Mucosa of descending colon (tissue), 3 donors: ENCODE data around the gene L1CAM. TPM values are rescaled to one million over a fixed set of nuclear protein-coding genes. Genes with fewer than 3 reads are reported as not detected.

Experiments used
- ATAC-seq: fragments of 200-7000 bp; cut with Tn5 transposase; one replicate; pipeline ENCODE4 v1.9.1; 2020; ENCODE audit warnings: mild to moderate bottlenecking, moderate library complexity
- DNase-seq, 3 donors: peaks; one replicate each; pipeline ENCODE4 v3.0.0-alpha.2; 2020
- H3K36me3 ChIP-seq: fragments of 200-600 bp; one replicate; pipeline ENCODE4 v1.8.0; 2021; ENCODE audit warnings: low read depth, mild to moderate bottlenecking
- H3K4me1 ChIP-seq: fragments of 200-600 bp; one replicate; pipeline ENCODE4 v1.8.0; 2021; ENCODE audit warnings: low read depth, mild to moderate bottlenecking
- H3K4me3 ChIP-seq: fragments of 200-600 bp; one replicate; pipeline ENCODE4 v1.8.0; 2021; ENCODE audit warnings: mild to moderate bottlenecking
- H3K9me3 ChIP-seq: fragments of 200-600 bp; one replicate; pipeline ENCODE4 v1.8.0; 2021; ENCODE audit warnings: mild to moderate bottlenecking
- intact Hi-C, 2 donors: fragments of 100-400 bp; cut with DNase I in 1 of 2; cut with micrococcal nuclease in 1 of 2; formaldehyde crosslinking; loops; one replicate each; pipeline versions ENCODE4 v1.11.0 to v1.11.1; 2022; cut with DNase I, micrococcal nuclease
- total RNA-seq, 3 donors: library from RNA; stranded (reverse); fragmentation: NEBNext Ultra II Directional in 2 of 3; extraction: Animal tissue kit (Norgen Biotek cat#: 25700) in 2 of 3; gene quantifications; one replicate each; pipeline versions ENCODE4 v1.2.1 to v1.2.4, GENCODE V29; 2021 to 2023
- TF ChIP-seq, protein P1 (sequence below): fragments of 200-600 bp; IDR thresholded peaks from one replicate; pipeline ENCODE4 v1.8.0; 2022; ENCODE audit warnings: antibody characterized with exemption, mild to moderate bottlenecking
- donor health status: DM: no; HTN: no; CAD: no; lungs with moderate emphysema.
- donor health status: DM: no; HTN: no; CAD: no.
- donor health status: DM: no; HTN: yes; CAD: no.

L1CAM gene
- total RNA-seq, 3 donors from 2014 or later = 3.0 to 66.9 (median 7.0) TPM

DNA sequence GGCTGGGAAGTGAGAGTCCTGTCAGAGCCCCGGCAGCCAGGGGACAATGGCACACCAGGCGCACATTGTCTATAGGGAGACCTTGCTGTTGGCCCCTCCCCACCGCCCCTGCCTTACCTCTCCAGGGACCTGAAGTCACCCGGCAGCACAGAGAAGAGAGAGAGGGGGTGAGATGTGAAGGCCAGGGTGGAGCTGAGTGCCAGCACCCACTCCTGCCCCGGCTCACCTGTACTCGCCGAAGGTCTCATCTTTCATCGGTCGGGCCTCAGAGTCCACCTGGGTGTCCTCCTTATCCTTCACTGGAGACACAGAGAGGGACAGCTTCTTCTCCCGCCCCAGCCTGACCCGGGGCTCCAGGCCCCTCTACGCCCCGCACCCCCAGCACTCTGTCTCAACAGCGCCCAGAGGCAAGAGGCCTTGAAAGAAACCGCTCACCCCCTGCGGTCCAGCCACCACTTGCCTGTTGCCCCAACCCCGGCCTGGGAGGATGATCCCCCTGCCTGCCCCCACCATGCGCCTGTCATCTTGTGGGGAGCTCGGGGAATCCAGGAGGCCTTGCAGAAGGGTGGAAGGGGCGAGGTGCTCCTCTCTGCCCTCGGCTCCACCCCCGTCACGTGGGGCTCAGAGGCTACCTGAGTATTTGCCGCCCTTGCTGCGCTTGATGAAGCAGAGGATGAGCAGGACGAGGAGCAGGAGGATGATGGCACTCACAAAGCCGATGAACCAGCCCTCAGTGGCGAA is 22.6 kb downstream of the L1CAM start:
- no peak for DNase-seq
- no peak for ATAC-seq
- no peaks in the 10 kb centered on the region for H3K9me3 ChIP-seq
- H3K36me3 ChIP-seq = no peaks in the 10 kb centered on the region
- H3K4me1 ChIP-seq = no peaks in the 10 kb centered on the region
- no peak overlapping the region for H3K4me3 ChIP-seq
- TF ChIP-seq, protein P1, sequence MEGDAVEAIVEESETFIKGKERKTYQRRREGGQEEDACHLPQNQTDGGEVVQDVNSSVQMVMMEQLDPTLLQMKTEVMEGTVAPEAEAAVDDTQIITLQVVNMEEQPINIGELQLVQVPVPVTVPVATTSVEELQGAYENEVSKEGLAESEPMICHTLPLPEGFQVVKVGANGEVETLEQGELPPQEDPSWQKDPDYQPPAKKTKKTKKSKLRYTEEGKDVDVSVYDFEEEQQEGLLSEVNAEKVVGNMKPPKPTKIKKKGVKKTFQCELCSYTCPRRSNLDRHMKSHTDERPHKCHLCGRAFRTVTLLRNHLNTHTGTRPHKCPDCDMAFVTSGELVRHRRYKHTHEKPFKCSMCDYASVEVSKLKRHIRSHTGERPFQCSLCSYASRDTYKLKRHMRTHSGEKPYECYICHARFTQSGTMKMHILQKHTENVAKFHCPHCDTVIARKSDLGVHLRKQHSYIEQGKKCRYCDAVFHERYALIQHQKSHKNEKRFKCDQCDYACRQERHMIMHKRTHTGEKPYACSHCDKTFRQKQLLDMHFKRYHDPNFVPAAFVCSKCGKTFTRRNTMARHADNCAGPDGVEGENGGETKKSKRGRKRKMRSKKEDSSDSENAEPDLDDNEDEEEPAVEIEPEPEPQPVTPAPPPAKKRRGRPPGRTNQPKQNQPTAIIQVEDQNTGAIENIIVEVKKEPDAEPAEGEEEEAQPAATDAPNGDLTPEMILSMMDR = no peak
- intact Hi-C loops = no loop called here

DNA sequence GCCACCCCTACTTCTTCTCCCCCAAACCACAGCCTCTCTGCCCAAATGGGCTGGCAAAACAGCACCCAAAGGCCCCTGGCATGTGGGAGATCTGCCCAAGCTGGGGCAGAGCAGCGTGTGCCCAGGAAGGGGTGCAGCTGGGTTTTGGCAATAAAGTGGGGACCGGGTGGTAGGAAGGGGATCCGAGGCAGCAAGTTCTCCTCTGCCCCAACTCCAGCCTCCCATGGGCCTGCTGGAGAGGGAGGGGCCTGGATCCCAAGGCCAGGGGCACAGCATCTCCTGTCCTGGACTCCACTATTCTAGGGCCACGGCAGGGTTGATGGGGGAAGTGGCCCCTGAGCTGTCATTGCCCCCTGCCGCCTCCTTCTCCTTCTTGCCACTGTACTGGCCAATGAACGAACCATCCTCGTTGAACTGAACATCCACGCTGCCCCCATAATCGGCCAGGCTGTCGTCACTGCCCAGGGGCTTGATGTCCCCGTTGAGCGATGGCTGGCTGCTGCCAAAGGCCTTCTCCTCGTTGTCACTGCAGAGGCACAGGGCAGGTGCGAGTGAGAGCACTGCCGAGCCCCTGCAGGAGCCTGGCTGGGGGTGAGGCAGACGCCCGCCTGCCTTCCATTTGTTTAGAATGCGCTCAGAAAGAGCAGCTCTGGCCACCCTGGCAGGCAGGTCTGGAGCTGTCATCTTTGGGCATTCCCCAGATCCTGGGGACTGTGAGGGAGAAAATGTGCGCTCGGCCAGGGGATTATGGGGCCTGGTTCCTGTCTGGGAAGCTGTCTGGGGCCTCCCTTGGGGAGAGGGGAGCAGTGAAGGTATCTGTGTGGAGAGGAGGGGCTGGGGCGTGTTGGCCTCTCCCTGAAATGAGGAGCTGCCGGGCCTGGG is 23.4 kb downstream of the L1CAM start:
- Histone ChIP-seq H3K36me3 (no peaks in the 10 kb centered on the region), H3K4me1 (no peaks in the 10 kb centered on the region), H3K9me3 (no peaks in the 10 kb centered on the region), H3K4me3 (no peak overlapping the region)
- TF ChIP-seq, protein P1 = no peak
- no peak for ATAC-seq
- no peak for DNase-seq
- intact Hi-C loops = no loop called here

DNA sequence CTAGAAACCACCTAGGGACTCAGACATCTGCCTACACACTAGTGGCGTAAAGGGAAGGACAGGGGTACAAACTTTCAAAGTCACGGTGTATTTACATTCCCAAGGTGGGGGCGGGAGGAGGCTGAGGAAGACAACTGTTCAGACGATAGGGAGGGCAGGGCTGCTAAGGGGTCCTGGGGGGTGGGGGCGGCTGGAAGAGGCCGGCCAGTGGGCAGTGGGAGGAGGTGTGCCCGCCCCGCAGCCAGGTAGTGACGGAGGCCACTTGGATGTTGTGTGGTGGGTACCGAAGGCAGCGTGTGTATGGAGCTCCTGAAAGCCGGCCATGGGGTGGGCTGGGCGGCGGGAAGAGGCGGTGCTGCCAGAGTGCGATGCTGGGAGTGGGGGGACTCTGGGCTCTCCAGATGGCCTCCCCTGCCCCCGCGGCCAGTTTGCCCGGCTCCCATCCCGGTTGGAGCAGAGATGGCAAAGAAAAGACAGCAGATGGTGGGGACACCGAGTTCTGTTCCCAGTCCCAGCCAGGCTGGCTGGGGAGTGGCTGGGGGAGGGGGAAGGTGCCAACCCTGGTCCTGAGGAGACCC is 24.2 kb downstream of the L1CAM start:
- TF ChIP-seq, protein P1 = no peak
- intact Hi-C loops = no loop called here
- ATAC-seq (no peak), DNase-seq (no peak)
- no peaks in the 10 kb centered on the region for H3K36me3 ChIP-seq
- no peaks in the 10 kb centered on the region for H3K9me3 ChIP-seq
- H3K4me1 ChIP-seq = no peaks in the 10 kb centered on the region
- H3K4me3 ChIP-seq = no peak overlapping the region

DNA sequence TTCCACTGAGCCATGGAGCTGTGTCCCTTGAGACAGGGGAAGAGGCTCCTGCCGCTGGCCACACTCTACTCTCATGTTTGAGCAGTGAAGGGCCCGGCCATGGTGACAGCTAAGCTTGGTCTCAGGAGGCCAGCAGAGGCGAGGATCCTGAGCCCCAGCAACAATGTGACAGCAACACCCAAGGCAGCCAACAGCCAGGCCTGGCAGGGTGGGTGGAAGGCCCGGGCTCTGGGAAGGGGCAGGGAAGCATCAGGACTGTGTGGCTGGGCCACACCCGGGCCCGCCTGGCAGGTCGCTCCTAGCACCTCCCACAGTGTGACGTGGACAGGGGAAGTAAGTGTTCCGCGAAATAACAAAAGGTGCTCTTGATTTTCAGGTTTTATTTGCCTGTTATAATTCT is 24.8 kb downstream of the L1CAM start:
- H3K36me3 ChIP-seq = no peaks in the 10 kb centered on the region
- TF ChIP-seq, protein P1 = no peak
- ATAC-seq (peak; percentile 80), DNase-seq (peak in 2 of 3 donors; percentile 51 to 53)
- no peaks in the 10 kb centered on the region for H3K4me1 ChIP-seq
- intact Hi-C loops = no loop called here
- H3K9me3 ChIP-seq = no peaks in the 10 kb centered on the region
- no peak overlapping the region for H3K4me3 ChIP-seq

DNA sequence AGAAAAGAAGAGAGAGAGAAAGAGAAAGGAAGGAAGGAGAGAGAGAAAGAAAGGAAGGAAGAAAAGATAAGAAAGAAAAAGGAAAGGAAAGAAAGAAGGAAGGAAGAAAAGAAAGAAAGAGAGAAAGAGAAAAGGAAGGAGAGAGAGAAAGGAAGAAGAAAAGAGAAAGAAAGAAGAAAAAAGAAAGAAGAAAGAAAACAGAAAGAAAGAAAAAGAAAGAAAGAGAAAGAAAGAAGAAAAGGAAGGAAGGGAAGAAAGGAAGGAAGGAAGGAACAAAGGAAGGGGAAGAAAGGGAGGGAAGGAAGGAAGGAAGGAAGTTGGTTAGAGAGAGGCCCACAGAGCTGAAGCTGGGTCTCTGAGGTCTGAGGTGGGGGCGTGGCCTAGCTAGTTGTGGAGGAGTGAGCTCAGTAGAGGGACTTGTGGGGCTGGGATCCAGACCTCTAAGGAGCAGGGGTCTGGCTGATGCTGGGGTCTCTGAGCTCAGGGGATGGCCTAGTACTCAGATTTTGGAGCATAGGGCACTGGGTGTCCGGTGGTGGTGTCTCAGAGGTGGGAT is 28.5 kb downstream of the L1CAM start:
- no peaks in the 10 kb centered on the region for H3K4me1 ChIP-seq
- no peak for DNase-seq
- intact Hi-C loops = no loop called here
- H3K36me3 ChIP-seq = no peaks in the 10 kb centered on the region
- TF ChIP-seq, protein P1 = no peak
- ATAC-seq = no peak
- H3K4me3 ChIP-seq = no peak overlapping the region
- no peaks in the 10 kb centered on the region for H3K9me3 ChIP-seq
